ENCODE data around the gene TAF1.
"Not testable (repeated sequence)": the region's sequence is repeated elsewhere in the genome, so short reads cannot be mapped to it uniquely, and the experiment has no call there.

The TAF1 gene

DNA sequence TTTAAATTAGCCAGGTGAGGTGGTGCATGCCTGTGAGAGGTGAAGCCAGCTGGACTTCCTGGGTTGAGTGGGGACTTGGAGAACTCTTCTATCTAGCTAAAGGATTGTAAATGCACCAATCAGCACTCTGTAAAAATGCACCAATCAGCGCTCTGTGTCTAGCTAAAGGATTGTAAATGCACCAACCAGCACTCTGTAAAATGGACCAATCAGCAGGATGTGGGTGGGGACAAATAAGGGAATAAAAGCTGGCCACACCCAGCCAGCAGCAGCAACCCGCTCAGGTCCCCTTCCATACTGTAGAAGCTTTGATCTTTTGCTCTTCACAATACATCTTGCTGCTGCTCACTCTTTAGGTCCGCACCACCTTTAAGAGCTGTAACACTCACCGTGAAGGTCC, 147.6 kb downstream of the TAF1 start:
- DNase-seq: not testable (repeated sequence)

DNA sequence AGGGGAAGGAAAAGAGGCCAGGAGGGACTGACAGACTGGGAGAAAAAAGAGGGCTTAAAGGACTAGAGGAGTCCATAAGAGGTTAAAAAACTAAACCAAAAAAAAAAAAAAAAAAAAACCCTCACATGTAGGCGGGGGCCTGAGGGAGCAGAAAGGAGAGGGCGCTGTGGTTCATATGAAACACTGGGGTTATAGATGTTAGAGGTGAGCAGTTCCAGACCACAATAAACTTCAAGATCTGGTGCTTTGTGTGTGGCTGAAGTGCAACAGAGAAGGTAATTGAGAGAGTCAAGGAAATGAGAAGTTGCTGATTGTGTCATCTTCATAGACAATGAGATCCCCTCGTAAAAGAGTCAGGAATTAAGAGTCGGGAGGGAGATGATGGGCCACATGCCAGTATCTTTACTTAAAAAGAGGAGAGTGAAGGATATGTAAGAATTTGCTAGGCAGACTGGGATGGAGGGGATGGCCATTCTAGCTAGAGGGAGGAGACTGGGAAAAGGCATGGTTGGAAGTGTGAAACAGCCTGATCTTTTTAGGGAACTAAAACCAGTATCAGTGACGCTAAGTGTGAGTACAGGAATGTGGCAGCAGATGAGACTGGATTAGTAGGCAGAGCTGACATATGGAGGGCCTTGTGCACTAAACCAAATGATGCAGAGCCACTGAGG, 148.3 kb downstream of the TAF1 start:
- DNase-seq: no peak

DNA sequence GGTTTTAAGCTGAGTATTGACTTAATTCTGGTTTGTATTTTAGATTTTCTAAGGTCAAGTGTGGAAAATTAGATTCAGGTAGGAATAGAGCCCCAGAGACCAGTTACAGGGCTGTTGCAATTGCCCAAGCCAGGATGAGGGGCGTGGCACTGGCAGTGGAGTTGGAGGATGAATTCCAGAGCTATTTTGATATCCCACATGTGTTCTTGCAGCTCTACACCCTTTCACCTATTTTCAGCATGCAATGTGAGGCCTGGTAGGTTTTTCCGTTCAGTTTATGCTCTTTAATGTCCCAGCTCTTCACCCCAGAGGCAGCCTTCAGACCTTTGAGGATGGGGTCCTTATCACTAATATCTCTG, 148.9 kb downstream of the TAF1 start:
- DNase-seq: no peak

All from NCI-H1930 (cell line).